ENCODE data around the gene MYO1F.
"Not testable (repeated sequence)": the region's sequence is repeated elsewhere in the genome, so short reads cannot be mapped to it uniquely, and the experiment has no call there.

The MYO1F gene

DNA sequence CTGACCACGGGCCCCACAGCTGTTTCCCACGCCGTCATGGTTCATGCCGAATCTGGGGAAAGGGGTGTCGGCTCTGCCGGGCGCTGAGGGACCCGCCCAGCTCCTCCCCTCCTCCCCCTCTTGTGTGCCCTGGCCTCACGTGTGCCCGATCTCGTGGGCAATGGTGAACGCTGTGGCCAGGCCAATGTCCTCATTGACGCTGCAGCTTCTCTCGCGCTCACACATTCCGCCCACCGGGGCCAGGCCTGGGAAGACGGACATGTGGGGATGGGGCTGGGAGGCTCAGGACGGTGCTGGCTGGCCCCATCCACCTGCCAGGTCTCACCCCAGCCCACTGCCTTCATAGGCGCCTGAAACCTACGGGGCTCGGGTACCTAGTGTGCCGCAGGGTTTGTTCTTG, 18.9 kb upstream of the MYO1F start:
- DNase-seq = no peak

DNA sequence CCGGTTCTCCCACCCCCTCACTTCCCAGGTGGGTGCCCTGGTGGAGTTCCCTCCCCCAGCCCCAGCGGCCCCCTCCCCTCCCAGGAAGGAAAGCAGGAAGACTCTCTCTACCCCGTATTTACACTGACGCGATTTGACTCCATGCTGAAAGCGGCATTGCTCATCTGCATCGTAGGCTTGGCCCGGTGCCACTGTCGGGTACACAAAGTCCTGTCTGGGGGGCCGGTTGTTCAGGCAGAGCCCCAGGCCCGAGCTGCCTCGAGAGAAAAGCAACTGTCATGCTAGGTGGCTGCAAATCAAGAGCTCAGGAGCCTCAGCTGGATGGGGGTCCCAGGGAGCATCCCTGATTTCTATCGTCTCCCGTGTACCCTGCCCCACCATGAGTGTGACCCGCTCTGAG, 18.4 kb upstream of the MYO1F start:
- no peak for DNase-seq

DNA sequence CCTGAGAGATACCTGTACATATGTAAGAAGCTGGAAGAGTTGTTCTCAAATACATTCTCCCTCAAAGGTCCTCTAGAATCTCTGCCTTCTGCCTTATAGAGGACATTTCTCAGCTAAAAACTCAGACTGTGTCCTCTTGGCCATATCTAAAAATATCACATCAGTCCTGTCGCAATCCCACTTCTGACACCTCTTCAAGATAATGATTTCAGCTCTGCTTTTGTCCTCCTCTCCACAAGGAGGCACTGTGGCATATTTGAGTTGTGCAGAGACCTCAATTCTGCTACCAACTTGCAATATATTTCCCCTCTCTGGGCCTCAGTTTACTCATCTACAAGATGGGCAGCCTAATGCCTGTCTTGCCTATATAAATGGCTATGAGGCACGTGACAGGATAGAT, 16.7 kb upstream of the MYO1F start:
- no peak for DNase-seq

DNA sequence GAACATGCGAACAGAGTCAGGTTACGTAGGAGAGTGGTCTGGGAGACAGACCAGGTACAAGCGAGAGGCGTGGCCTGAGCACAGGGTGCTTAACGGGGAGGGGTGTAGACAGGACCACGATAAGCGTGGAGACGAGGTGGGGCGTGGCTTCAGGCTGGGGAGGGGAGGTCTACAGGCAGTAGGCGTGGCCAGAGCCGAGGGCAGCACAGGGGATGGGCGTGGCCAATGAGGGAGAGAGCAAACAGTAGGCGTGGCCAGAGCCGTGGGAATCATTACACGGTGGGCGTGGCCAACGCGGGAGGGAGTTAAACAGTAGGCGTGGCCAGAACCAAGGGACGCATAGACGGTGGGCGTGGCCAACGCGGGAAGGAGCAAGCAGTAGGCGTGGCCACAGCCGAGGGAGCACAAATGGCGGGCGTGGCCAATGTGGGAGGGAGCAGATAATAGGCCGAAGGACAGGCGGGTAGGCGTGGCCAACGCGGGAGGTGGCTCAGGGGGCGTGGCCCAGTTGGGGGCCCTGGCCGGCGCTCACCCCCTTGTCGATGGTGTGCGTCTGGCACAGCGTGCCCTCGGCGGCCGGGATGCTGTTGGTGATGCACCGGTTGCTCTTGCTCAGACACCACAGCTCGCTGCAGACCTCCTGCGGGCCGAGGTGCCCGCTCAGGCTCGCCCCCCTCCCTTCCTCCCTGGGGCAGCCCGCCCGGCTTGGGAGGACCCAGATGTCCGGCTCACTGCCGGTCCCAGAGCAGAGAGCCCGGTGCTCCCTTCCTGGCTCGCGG, 15.2 kb upstream of the MYO1F start:
- DNase-seq = peak; percentile 91

- DNase-seq = no peak
Measured at GRCh38 chr19:8589177-8589714, 12.0 kb upstream of the MYO1F start.

- peak; percentile 54 for DNase-seq
Measured at GRCh38 chr19:8585894-8586750, 8.9 kb upstream of the MYO1F start.

- DNase-seq = no peak
Measured at GRCh38 chr19:8584965-8585893, 8.0 kb upstream of the MYO1F start.

- DNase-seq = peak; percentile 89
Measured at GRCh38 chr19:8580710-8581281, 3.6 kb upstream of the MYO1F start.

- peak; percentile 86 for DNase-seq
Measured at GRCh38 chr19:8578642-8579265, 1.5 kb upstream of the MYO1F start.

DNA sequence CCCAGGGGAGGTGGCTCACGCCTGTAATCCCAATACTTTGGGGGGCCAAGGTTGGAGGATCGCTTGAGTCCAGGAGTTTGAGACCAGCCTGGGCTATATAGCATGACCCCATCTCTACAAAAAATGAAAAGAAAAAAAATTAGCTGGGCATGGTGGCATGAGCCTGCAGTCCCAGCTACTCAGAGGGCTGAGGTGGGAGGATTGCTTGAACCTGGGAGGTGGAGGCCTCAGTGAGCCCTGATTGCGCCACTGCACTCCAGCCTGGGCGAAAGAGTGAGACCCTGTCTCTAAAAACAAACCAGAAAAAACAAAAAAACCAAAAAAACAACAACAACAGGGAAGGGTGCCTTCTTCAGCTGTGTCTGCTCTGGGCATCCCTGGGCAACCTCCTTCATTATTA, 499 bp upstream of the MYO1F start:
- DNase-seq = no peak

GRCh38 chr19:8576273-8576993, 809 bp downstream of the MYO1F start:
- DNase-seq = no peak

DNA sequence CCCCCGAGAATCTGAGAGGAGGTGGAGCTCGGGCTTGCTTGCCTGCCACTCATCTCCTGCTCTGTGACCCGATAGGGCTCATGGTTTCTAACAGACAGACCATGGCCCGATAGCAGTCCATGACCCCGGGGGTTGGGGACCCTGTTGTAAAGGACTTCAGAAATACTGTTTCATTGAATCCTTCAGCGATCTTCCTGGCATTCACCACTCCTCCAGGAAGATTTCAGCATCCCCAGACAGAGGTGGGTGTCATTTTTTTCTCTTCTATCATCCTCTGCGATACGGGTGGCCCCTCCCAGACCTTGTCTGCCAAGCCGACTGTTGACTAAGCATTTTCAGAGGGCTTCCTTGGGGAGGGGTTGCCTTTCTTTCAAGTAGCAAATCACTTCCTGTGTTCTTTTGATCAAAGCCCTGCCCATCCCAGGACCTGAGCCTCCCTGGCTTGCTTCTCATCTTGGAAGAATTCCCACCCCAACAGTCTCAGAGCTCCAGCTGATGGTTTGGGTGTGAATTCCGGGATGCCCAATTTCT, 1.7 kb downstream of the MYO1F start:
- peak; percentile 66 for DNase-seq

- DNase-seq = not testable (repeated sequence)
Measured at GRCh38 chr19:8574619-8574922, 2.7 kb downstream of the MYO1F start.

DNA sequence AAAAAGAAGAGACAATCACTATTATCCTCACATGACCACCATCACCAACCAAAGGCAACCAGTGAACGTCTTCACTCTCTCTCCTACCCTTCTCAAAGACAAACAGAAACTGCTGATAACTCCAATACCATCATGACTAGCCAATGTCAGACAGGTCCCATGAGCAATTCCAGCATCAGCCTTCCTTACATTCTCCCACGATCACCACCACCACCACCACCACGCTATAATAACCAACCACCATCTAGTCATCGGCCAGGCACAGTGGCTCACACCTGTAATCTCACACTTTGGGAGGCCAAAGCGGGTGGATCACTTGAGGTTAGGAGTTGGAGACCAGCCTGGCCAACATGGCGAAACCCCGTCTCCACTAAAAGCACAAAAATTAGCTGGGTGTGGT, 3.9 kb downstream of the MYO1F start:
- DNase-seq = no peak

- peak; percentile 73 for DNase-seq
Measured at GRCh38 chr19:8571006-8571411, 6.2 kb downstream of the MYO1F start.

- peak; percentile 86 for DNase-seq
Measured at GRCh38 chr19:8569066-8569771, 8.0 kb downstream of the MYO1F start.

DNA sequence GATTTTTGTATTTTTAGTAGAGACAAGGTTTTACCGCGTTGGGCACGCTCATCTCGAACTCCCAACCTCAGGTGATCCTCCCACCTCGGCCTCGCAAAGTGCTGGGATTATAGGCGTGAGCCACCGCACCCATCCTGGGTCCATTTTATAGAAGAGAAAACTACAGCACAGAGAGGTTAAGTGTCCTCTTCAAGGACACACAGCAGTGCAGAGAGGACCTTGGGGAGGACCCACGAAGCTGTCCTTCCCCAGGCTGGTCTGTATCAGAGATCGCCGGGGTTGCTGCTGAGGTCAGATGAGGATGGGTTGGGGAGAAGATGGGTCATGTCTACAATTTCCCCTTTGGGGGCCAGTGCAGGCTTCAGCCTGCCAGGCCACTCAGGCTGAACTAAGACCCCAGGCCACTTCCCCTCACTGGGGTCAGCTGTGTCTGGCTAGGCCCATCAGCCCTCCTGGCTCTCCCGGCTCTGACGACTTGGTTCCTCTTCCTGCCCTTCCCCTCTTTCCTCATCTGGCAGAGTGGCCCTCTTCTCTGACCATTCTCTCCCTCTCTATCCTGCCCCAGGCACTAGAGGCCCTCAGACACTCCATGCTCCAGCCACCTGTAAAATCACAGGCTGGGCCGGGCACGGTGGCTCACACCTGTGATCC, 9.6 kb downstream of the MYO1F start:
- no peak for DNase-seq

GRCh38 chr19:8566855-8567254, 10.4 kb downstream of the MYO1F start:
- DNase-seq = no peak

- DNase-seq = not testable (repeated sequence)
Measured at GRCh38 chr19:8564866-8565265, 12.4 kb downstream of the MYO1F start.

Measured in activated gamma-delta T cell treated with Interleukin-2 at 50 U/mL for 16 hours (primary cell).